Upper lobe of left lung (tissue), 4 donors: ENCODE data around the gene ANK3.

Source experiments
- POLR2A ChIP-seq, 4 donors: fragments of 450-650 bp; IDR thresholded peaks; one replicate each; pipeline ENCODE4 v1.5.1; 2016 to 2017; ENCODE audit warnings: antibody characterized with exemption in 4 of 4, mild to moderate bottlenecking in 2 of 4
- POLR2AphosphoS5 ChIP-seq, 2 donors: sonication (generic); formaldehyde crosslinking; IDR thresholded peaks; one replicate each; pipeline ENCODE4 v1.5.1; 2017; ENCODE audit warnings: antibody characterized with exemption in 2 of 2
- TF ChIP-seq, protein P1 (sequence below), 6 experiments: fragments of 450-650 bp in 4 of 6; fragments of 200-600 bp in 2 of 6; sonication (generic) in 2 of 6; IDR thresholded peaks; one replicate each; pipeline ENCODE4 v1.5.1; 2016 to 2019; ENCODE audit warnings: antibody characterized with exemption in 6 of 6

DNA sequence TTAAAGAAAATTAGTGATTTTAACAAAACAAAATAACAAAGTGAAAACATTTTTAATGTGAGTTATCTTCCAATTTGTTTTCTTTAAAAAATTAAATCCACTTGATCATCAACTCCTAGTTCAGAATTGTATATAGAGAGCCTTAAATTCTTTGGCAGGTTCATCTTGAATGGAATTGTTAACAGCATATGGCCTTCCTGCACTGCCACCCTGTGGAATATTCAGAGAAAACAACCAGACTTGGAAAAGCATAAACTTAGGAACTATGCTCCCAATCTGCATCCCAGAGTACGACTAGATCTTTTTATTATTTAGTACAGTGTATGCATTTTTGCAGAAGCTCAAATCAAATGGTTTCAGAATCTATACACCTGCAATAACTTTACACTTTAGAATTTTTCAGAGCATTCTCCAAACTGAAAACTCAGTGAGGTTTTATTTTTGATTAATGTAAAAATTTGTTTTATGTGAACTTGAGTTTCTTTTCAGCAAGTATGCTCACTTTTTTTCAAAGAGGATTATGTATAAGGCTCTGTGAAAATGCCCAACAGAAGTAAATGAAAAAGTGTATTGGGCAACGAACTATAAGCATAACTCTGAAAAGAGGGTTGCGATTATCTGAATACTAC is 44.9 kb upstream of the ANK3 start:
- TF ChIP-seq, protein P1, sequence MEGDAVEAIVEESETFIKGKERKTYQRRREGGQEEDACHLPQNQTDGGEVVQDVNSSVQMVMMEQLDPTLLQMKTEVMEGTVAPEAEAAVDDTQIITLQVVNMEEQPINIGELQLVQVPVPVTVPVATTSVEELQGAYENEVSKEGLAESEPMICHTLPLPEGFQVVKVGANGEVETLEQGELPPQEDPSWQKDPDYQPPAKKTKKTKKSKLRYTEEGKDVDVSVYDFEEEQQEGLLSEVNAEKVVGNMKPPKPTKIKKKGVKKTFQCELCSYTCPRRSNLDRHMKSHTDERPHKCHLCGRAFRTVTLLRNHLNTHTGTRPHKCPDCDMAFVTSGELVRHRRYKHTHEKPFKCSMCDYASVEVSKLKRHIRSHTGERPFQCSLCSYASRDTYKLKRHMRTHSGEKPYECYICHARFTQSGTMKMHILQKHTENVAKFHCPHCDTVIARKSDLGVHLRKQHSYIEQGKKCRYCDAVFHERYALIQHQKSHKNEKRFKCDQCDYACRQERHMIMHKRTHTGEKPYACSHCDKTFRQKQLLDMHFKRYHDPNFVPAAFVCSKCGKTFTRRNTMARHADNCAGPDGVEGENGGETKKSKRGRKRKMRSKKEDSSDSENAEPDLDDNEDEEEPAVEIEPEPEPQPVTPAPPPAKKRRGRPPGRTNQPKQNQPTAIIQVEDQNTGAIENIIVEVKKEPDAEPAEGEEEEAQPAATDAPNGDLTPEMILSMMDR (IDR thresholded peaks at IDR 0.05): peak; percentile 31 to 79 (median 58)
- TF ChIP-seq POLR2A (IDR thresholded peaks at IDR 0.05): no peak
- no peak for TF ChIP-seq POLR2AphosphoS5 (IDR thresholded peaks at IDR 0.05)
